GM21529 (cell line): ENCODE data around the gene RPS27L.
"Not testable (repeated sequence)": the region's sequence is repeated elsewhere in the genome, so short reads cannot be mapped to it uniquely, and the experiment has no call there.

Experiments used
- ATAC-seq: cut with Tn5 transposase; IDR thresholded peaks from one replicate; pipeline ENCODE4 v1.9.1; 2021; ENCODE audit not compliant: unreplicated experiment

Gene RPS27L

GRCh38 chr15:63145426-63145825 is 11.9 kb downstream of the RPS27L start:
- ATAC-seq = no peak

GRCh38 chr15:63140936-63141335 is 16.3 kb downstream of the RPS27L start:
- no peak for ATAC-seq

- ATAC-seq = no peak
These were observed 20.5 kb downstream of the RPS27L start for GRCh38 chr15:63136742-63137141.

DNA sequence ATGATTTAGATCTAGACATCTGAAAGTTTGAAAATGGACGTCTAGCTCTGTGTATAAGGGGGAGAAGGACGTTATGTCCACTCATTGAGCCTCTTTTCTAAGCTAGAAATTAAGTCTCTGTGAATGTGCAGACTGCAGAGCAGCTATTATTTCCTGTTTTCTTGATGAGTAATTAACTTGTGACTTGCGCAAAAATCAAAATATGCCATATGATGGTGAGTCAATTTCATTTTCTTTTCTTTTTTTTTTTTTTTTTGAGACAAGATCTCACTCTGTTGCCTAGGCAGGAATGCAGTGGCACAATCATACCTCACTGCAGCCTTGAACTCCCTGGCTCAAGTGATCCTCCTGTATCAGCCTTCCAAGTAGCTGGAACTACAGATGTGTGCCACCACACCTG is 21.5 kb downstream of the RPS27L start:
- ATAC-seq = no peak

DNA sequence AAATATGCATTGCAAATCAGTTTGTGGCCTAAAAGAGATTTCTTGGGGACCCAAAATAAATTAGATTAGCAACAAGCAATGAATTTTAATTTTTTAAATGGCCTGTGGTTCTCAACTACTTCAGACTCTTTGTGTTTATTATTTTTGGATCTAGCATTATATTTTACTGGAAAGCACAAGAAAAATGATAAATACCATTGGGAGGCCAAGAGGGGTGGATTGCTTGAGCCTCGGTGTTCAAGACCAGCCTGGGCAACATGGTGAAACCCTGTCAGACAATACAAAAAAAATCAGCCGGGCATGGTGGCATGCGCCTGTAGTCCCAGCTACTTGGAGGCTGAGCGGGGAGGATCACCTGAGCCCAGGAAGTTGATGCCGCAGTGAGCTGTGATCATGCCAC is 22.0 kb downstream of the RPS27L start:
- no peak for ATAC-seq

DNA sequence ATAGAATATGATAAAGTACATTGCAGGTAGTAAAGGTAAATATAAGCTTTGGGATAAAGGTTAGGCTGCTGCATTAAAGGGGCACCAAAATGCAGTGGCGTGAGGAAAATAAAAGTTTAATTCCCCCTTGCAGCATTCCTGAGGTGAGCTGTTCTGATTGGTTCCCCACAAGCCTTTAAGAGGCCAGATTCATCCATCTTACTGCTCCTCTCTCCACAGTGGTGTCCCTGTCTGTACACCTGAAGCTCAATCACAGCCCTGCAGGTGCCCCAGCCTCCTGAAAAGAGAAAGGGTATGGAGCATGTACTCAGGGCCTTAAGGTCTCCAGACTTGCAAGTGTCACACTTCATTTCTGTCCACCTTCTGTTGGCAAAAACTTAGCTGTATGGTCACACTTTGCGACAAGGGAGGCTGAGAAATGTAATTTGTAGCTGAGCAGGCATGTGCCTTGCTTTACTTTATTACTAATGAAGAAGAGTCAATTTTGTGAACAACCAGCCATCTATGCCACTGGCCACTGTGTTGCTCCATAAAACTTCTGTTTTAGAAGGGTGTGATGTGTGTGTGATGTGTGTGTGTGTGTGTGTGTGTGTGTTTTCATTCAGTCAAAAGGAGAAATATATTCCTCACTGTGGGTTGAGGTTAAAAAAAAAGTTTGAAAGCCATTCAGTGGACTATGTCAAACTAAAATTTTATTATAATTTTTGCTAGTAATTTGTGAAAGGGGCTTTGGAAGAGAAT is 22.9 kb downstream of the RPS27L start:
- no peak for ATAC-seq

GRCh38 chr15:63133786-63134185 is 23.5 kb downstream of the RPS27L start:
- ATAC-seq = no peak

GRCh38 chr15:63126726-63127125 is 30.6 kb downstream of the RPS27L start:
- no peak for ATAC-seq

- no peak for ATAC-seq
These were observed 32.8 kb downstream of the RPS27L start for GRCh38 chr15:63124506-63124905.

DNA sequence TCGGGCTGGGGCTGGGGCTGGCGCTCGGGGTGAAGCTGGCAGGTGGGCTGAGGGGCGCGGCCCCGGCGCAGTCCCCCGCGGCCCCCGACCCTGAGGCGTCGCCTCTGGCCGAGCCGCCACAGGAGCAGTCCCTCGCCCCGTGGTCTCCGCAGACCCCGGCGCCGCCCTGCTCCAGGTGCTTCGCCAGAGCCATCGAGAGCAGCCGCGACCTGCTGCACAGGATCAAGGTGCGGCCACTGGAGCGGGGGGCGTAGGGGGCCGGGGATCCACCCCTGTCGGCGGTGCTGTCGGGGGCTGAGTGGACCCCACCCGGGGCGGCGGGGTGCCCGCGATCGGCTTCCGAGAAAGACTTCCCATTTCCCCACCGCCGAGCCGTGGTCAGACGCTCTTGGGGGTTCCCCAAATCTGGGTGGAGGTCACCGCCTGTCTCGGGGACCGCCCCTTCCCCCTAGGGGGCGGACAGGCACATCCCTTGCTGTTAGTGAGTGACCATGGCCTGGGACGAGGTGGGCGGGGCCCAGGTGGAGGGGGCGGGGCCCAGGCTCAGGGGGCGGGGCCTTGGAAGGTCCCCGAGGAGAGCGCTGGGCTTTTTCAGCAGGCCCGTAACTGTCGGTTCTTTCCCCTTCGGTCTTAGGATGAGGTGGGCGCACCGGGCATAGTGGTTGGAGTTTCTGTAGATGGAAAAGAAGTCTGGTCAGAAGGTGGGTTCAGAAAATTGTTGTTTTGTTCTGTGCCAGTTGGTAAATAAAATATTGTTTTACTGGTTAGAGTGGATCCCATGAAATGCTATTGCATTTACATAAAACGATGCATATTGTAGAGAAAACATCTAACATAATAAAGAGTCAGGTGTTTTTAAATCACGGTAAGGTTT is 35.0 kb downstream of the RPS27L start:
- ATAC-seq = peak; percentile 87

- ATAC-seq = peak; percentile 75
These were observed 35.8 kb downstream of the RPS27L start, which contains the start of gene LACTB for GRCh38 chr15:63121382-63122001. LACTB (plus strand) TSS chr15:63121861; CDS start chr15:63121872, 11 bp downstream.

DNA sequence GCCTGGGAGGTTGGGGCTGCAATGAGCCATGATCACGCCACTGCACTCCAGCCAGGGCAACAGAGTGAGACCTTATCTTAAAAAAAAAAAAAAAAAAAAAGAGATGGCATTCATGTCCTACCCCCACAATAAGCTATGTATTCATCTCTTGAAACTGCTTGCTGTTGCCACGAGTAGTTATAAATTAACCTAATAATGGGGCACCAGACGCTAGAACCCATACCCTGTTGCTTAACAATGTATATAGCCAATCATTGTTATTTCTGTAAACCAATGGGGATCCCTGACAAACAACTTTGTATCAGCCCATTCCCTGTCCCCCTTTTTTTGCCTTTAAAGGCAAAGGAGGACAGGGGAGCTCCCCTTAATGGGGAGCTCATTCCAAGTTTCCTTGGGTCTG is 38.4 kb downstream of the RPS27L start:
- no peak for ATAC-seq

GRCh38 chr15:63114465-63114864 is 42.8 kb downstream of the RPS27L start:
- no peak for ATAC-seq

DNA sequence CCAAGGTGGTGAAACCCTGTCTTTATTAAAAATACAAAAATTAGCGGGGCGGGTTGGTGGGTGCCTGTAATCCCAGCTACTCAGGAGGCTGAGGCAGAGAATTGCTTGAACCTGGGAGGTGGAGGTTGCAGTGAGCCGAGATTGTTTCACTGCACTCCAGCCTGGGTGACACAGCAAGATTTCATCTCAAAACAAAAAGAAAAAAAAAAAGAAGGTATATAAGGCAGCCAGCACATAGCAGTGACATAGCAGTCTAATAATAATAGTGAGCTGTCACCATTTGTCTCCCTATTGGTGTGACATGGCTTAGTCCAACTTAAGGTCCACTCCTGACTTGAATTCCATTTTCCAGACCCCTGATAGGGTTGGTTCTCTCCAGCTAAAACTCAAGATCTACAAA is 44.4 kb downstream of the RPS27L start:
- ATAC-seq = no peak

DNA sequence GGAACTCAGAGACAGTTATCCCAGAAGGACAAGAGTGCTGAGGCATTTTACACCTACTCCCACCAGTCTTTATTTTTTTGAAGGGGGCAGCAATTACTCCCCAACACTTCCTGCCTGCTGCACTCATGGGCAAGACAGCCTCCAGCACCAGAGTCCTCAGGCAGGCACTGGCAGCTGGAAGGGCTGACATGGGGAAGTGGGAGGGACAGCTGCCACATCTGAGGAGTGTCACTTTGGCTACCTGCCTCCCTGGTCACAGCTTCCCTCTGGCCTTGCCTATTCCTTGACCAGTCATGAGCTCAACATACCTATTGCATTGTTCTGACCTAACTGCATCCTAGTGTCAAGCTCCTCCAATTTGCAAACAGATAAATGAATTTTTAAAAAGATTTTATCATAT is 45.8 kb downstream of the RPS27L start:
- ATAC-seq = no peak

DNA sequence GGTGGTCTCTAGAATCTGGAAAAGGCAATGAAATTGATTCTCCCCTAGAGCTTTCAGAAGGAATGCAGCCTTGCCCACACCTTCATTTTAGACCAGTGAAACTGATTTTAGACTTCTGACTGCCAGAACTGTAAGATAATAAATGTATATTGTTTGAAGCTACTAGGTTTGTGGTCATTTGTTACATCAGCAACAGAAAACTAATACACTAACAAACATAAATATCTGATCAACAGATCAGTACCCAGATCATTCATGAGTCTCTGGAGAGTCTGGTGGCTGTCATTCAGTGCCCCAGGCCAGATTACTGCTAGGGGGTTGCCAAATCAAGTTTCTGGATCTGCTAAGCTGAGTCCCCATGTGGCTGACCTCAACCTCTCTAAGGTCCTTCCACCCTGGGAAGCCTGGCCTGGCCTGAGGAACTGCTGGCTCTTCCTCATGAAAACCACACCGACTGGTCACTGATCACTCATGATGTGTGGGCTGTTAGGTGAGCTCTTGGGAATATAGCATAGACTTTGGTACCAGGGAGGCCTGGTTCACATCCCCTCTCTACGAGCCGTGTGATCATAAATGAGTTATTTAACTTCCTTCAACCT is 46.8 kb downstream of the RPS27L start:
- ATAC-seq = no peak

DNA sequence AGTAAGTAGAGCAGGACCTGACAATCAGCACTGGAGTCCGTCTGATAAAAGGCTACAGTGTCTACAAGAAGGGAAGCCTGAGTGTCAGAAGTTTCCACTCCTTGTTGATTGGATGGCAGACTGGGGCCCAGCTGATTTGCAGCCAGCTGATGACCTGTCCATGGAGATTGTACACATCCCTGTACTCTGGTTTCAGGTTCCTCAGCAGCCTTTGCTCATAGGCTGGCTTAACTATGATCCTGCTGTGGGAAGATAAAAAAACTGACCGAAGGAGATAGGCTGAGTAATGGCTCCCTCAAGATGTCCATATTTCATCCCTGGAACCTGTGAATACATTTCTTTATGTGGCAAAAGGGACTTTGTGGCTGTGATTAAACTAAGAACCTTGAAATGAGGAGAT is 47.4 kb downstream of the RPS27L start:
- ATAC-seq = no peak

GRCh38 chr15:63109498-63109897 is 47.8 kb downstream of the RPS27L start:
- ATAC-seq = no peak

DNA sequence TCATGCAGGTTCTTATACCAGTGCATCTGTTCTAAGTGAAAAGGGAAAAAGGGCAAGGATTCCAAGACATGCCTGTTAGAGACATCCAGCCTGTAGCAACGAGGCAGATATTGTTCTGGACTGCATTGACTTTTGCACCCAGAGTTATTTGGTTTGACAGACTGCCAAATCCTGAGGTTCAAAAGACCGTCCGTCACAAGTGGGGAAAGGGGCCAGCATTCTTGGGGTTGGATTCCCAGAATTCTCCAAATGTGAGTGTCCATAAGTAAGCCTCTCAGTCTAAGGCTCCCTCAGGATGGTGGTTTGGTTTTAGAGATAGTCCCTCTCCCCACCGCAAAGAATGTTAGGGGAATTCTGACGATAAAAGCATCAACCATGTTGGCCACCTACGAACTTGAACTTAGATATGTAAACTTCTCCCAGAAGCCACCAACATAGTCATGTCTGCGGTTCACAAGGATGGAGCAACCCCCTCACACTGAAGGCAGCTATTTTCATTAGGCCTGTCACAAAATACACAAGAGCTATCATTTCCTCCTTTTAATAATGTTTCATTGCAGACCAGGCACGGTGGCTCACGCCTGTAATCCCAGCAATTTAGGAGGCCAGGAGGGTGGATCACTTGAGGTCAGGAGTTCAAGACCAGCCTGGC is 49.3 kb downstream of the RPS27L start:
- ATAC-seq = no peak

DNA sequence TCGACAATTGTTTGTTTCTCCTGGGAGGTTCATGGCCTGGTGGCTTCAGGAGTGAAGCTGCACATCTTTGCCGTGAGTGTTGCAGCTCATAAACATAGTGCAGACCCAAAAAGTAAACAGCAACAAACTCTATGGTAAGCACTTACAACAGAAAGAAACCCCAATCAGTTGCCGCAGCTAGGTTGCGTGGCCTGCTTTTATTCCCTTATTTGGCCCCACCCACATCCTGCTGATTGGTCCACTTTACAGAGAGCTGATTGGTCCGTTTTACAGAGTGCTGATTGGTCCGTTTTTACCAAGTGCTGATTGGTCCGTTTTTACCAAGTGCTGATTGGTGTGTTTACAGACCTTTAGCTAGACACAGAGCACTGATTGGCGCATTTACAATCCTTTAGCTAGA is 51.9 kb downstream of the RPS27L start:
- not testable (repeated sequence) for ATAC-seq

DNA sequence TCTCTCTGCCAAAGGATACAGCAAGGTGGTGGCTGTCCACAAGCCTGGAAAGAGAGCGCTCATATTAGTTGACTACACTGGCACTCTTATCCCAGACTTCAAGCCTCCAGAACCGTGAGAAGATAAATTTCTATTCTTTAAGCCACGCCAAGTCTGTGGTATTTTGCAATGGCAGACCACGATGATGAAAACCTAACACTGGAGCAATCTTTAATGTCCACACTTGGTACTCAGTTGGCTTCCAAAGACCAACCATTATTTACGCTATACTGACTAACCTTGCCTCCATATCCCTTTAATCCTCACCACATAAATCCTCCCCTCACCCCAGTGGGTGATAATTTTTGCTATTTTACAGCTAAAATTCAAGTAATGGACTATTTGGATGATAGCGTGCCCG is 52.5 kb downstream of the RPS27L start:
- no peak for ATAC-seq
